Measurements from ENCODE around the gene PTGER4.
A peak's percentile ranks its signal among the peaks of the same experiment; 100 is the strongest.

The PTGER4 gene

DNA sequence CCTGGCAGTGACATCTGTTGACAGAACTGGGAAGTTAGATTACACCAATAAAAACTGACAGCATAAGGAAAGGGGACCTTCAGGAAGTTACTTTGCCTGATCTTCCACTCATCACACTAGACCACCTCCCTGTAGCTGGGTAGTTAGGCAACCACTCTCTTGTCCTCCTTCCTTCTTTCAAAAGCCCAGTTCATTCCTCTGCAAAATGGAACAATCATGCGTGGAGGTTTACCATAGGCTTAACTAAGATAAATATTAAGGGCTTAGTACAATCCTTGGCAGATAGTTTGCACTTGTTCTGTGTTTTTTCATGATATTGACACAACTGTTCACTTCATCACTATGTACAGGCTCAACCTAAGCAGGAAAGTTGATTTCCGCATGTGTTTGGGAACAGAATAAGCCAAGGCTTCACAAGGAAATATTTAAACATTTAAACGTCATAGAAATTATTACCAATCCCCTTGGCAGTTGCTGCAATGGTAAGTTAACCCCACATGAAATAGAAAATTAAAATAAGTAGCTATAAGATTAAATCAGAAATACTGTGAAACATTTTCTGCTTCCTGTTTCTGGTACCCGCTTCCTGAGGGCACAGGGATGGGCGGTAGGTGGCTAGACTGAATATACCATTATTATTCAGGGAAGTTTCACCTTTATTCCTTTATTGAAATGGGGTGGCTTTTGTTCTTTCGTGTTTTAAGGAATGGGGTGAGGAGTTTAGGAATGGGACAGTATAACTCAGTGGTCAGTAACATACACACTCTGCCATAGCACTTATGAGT lies 9.9 kb upstream of the PTGER4 start:
- DNase-seq (ENCODE audit: low spot score): no peak

DNA sequence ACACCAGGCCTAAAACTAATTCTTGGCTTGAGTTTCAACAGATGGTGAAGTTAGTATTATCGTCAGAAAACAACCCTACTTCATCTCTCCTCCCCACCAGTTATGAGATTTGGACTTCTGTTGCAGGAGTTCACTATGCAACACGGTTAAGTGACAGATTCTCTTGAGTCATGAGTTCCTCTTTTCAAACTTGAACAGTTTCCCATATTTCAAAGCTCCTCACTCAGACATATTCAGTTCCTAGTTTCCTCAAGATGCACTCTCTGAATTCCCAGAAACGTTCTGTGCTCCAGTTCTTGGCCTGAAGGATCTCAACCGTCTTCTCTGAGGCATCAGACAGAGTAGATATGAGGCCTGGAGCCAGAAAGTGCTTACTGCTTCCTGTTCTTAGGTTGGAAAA lies 7.3 kb upstream of the PTGER4 start:
- DNase-seq (ENCODE audit: low spot score): no peak

DNA sequence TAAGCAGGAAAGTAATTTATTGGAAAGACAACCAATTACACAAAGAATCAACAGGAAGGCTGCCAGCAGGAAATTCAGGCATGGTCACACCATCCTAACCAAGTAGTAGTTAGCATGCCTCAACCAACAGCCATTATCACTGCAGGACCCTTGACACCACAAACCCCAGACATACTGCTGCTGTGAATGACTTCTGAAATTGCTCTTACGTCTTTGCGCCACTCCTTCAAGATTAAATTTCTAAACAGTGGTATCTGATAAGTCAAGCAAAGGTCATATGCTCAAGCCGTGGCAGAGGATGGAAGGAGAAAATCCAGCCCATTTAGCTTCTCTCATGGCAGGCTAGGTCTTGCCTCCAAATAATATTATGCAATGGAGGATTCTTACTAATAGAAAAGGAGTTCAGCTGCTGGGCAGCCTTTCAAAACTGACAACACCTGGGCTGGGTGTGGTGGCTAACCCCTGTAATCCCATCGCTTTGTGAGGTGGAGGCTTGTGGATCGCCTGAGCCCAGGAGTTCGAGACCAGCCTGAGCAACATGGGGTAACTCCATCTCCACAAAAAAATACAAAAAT lies 5.0 kb upstream of the PTGER4 start:
- DNase-seq (ENCODE audit: low spot score): no peak

DNA sequence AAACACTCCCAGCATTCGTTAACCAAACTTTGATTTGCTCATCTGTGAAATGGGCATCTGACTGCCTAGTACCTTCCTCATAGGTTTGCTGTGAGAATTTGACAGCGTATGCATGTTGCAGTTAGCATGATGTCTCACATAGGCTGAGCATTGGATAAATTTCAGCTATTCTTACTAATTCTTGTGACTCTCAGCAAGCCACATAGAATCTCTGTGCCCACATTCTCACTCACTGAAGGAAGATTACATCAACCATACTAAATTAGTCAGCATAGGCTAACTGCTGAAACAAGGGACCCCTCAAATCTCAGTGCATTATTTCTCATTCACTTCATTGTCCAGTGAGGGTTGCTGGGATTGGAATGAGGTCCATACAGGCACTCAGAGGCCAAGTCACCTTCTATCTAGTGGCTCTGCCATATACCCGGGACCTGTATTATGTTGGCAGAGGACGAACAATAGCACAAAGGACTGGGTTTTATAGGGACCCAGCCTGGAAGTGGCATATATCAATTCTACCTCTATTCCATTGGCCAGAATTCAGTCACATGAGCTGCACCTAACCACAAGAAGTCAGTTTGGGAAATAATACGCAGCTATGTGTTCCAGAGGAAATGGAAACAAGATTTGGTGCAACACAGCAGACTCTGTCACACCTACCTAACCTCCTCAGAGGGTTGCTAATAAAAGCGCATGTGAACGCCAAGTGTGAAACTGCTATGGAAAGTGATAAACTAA lies 4.2 kb upstream of the PTGER4 start:
- no peak for DNase-seq (ENCODE audit: low spot score)

DNA sequence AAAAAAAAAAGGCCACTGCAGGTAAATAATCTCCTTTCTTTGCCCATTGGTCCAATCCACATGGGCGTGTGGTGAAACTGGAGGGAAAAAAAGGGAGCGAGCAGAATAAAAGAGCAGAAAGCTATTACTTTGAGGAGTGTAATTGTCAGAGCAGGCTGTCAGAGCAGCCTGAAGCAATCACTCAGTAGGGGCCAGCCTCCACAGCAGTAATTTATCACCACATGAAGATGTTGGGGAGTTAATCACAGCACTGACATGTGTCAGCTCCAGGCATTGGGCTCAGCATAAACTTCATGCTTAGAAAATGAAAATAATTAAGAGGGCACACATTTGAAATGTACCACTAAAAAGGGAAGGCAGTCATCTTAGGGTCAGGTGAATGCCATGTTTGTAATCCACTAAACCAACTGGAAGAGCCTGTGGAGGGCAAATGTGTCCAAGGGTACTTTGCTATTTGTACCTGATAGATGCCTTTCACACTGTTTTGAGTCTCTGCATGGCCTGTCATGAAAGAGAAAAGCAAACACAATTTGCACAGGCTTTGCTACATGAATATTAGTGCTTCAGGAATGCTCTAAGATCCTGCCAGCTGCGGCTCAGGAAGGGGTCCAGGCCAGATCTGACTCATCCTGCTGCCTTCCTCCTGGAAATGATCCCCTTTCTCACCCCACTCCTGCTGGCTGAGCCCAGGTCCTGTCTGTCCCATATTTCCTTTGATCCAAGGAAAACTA lies 2.9 kb upstream of the PTGER4 start:
- DNase-seq (ENCODE audit: low spot score): peak; percentile 79

GRCh38 chr5:40677456-40677855 lies 2.3 kb upstream of the PTGER4 start:
- DNase-seq (ENCODE audit: low spot score): no peak

- no peak for DNase-seq (ENCODE audit: low spot score)
These were observed 1.7 kb upstream of the PTGER4 start for GRCh38 chr5:40678026-40678425.

DNA sequence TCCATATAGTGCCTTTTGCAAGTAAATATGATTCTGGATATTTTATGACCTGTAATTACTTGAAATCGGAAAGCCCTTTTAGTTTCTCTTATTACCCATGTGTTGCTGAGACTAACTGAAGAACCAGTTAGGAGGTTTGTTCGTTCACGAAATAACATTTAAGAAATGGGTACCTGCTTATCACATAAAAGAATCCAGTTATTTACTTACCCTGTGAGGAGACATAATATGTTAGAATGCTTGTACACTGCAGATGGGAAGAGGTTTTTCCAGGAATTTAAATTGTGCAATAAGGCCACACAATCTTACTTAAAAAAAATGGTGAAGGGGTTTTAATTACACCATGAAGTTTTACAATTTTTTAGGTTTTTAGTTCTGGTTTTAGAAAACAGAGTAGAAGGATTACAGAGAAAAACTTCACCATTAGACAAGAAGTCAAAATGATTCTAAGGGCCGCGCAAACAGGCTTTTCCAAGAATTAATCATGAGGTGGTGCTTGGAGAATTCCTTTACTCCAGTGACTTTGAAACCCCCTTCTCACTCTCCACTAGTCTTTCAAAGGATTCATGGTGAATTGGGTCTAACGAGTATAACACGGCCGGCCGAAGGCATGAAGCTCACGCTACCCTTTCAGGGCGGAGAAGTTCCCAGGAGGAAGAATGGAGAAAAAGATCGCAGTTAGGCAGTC lies 1.1 kb upstream of the PTGER4 start:
- no peak for DNase-seq (ENCODE audit: low spot score)

DNA sequence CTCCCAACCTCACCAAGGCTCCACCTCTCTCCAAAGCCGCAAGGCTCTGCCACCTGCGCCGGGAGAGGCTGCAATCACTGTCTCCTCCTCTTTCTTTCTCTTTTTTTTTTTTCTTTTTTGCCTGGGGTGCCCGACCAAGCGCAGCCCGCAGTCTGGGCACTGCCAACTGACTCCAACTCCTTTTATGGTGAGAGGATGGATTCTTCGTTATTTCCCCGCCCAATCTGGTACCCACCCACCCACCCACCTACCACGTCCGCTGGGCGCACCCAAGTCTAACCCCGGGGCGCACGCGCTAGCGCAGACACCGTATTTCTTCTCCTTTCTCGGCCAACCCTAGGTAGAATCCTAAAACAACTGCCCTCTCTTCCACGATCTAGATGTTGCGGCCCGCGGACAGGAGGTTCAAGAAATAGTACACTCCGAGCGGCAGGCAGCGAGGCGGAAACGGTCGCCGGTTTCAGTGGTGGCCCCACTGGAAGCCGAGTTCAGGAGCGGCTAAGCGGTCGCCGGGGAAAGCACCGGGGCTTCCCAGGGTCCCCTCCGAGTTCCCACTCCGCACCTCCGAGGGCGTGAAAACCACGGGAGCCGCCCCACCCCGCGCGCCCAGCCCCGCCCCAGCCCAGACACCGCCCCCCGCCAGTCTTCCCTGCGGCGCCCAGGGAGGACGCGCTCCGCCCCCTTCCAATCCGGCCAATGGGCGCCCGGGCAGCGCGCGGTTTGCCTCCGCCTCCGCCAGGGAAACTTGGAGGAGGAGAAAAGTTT lies 385 bp upstream of the PTGER4 start:
- peak; percentile 97 for DNase-seq (ENCODE audit: low spot score)

DNA sequence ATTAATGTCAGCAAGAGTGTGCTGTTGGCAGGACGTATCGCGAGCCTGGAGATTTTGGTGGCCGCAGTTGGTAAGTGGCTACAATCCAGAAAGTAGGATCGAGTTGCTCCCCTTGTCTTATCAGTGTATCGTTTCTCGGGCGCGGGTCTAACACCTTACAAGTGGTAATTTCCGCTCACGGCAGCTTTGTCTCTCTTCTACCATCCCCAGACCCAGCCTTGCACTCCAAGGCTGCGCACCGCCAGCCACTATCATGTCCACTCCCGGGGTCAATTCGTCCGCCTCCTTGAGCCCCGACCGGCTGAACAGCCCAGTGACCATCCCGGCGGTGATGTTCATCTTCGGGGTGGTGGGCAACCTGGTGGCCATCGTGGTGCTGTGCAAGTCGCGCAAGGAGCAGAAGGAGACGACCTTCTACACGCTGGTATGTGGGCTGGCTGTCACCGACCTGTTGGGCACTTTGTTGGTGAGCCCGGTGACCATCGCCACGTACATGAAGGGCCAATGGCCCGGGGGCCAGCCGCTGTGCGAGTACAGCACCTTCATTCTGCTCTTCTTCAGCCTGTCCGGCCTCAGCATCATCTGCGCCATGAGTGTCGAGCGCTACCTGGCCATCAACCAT lies 1.1 kb downstream of the PTGER4 start:
- DNase-seq (ENCODE audit: low spot score): no peak

GRCh38 chr5:40681363-40682153 lies 1.8 kb downstream of the PTGER4 start:
- DNase-seq (ENCODE audit: low spot score): peak; percentile 32

- no peak for DNase-seq (ENCODE audit: low spot score)
These were observed 2.7 kb downstream of the PTGER4 start for GRCh38 chr5:40682154-40683017.

DNA sequence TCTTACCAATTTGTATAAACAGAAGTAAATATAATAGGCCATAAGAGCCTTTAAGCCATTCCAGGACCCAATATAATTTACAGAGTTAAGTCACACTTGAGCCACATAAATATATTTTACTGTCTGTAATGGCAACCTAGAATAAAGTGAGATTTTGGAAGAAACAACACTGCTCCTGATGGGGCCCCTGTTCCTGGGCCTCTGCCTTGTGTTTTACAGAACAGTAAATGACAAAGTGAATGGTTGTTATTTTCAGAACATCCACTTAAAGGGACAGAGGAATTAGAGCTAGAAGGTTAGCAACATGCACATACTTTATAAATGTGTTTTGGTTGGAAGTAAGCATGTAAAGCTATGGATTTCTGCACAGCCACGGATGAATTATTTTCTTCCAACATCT lies 3.6 kb downstream of the PTGER4 start:
- no peak for DNase-seq (ENCODE audit: low spot score)

GRCh38 chr5:40685193-40685592 lies 5.5 kb downstream of the PTGER4 start:
- DNase-seq (ENCODE audit: low spot score): no peak

- no peak for DNase-seq (ENCODE audit: low spot score)
These were observed 6.3 kb downstream of the PTGER4 start for GRCh38 chr5:40685976-40686486.

DNA sequence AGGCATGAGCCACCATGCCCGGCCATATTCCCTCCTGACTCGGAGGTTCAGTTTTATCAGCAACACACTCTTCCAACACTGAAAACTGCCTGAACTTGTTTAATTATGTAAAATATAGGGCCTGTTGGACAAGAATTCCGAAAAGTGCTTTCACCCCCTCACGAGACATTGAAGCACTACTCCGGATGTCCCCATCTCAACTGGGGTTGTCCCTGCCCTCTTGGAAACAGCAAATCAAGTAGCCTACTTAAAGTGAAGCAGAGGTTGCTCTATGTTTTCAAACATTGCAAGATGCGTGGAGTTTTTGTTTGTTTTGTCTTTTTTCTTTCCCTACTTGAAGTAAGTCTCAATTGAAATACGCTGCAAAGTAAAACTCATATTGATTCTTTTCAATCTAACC lies 7.6 kb downstream of the PTGER4 start:
- no peak for DNase-seq (ENCODE audit: low spot score)

DNA sequence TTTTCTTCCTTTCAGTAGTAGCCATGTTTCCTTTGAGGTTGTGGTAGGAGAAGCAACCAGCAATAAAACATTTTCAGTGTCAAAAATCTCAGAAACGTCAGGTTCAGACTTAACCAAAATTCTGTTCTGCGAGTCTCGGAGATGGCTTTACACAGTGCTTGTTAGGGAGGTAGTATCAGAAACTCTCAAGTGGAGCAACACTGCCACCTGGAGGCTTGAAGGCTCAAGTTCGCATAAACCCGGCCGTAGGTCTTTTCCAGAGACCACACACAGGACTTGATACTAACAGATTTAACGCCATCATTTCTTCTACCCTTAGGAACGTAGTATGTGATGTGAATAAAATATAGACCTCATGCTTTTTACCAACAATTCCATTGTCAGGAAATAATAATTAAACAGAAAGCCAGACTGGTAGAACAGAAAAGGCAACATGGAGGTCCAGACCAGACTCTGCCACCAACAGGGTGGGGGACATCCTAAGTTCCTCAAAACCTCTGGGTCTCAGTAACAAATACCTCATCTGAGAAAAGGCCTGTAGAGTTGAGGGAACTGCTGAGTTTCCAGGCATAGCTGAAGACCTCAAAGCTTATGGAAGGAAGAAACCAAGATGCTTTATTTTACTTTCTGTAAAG lies 8.5 kb downstream of the PTGER4 start:
- peak; percentile 72 for DNase-seq (ENCODE audit: low spot score)

GRCh38 chr5:40688996-40689395 lies 9.3 kb downstream of the PTGER4 start:
- no peak for DNase-seq (ENCODE audit: low spot score)
